ENCODE results near the gene BMX. TPM values are rescaled to one million over a fixed set of nuclear protein-coding genes. Genes with fewer than 3 reads are reported as not detected.

The BMX gene
- total and polyA plus RNA-seq, 9 of the 15 experiments (the other 6 are each of a cell fraction or from before 2014, with no cell fraction given) = 0.45 to 4.2 (median 1.8) TPM

DNA sequence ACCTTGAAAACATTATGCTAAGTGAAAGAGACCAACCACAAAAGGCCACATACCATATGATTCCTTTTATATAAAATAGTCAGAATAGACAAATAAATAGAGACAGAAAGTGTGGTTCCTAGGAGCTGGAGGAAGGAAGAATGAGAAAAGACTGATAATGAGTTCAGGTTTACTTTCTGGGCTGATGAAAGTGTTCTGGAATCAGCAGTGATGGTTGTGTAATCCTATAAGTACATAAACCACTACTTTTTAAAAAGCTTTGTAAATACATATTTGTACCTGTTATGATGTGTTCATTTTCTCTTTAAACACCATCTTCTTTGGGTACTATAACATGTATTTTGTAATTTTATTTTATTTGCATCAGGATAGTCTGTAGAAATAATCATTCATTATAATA is 28.1 kb upstream of the BMX start:
- Histone ChIP-seq H4K20me1 (replicated peaks; ENCODE audit: control insufficient read depth, insufficient read depth, low read length) (no peaks in the 10 kb centered on the region), H3K9me3 (replicated peaks; ENCODE audit: control insufficient read depth, insufficient read depth, low read depth, low read length) (no peaks in the 10 kb centered on the region), H3K27me3 (ENCODE audit: control insufficient read depth in 2 of 2, insufficient read depth in 2 of 2, low read length in 2 of 2) (no peaks in the 10 kb centered on the region), H3K9ac (ENCODE audit: insufficient read depth in 1 of 2, low read depth in 2 of 2, low read length in 2 of 2) (no peak overlapping the region), H3K27ac (ENCODE audit: extremely low read depth, low read depth, low read length) (no peak overlapping the region), H3K4me1 (replicated peaks in 1 of 2; ENCODE audit: control insufficient read depth in 2 of 2, insufficient read depth in 2 of 2, low read length in 2 of 2) (peaks cover 0 to 4% of the 10 kb centered on the region in 2 experiments; a peak in 1 of 5 replicates), H2AFZ (ENCODE audit: low read depth, low read length) (no peak overlapping the region), H3K4me3 (no peak overlapping the region), H3K36me3 (ENCODE audit: control insufficient read depth, insufficient read depth, low read length) (no peaks in the 10 kb centered on the region), H3K9me1 (ENCODE audit: control insufficient read depth, insufficient read depth, low read length) (no peaks in the 10 kb centered on the region), H3K79me2 (ENCODE audit: control insufficient read depth, insufficient read depth, low read length) (no peaks in the 10 kb centered on the region), H3K4me2 (ENCODE audit: insufficient read depth, low read length) (no peak overlapping the region)
- TF ChIP-seq RBFOX2 (IDR thresholded peaks at IDR 0.05; ENCODE audit: low read depth, low read length) (no peak), MEF2A (IDR thresholded peaks at IDR 0.05; ENCODE audit: control insufficient read depth, low read depth, low read length) (no peak), GABPB1 (CRISPR knock-in tag; IDR thresholded peaks at IDR 0.05) (no peak), ZNF644 (tag; IDR thresholded peaks at IDR 0.05; ENCODE audit: low read depth) (no peak), PTBP1 (IDR thresholded peaks at IDR 0.05; ENCODE audit: low read depth, low read length) (no peak), HLTF (IDR thresholded peaks at IDR 0.05) (no peak), MCM2 (IDR thresholded peaks at IDR 0.05; ENCODE audit: low read depth) (no peak), ZNF583 (CRISPR knock-in tag; IDR thresholded peaks at IDR 0.05) (no peak), CC2D1A (IDR thresholded peaks at IDR 0.05) (no peak)
- TF ChIP-seq, protein P1, sequence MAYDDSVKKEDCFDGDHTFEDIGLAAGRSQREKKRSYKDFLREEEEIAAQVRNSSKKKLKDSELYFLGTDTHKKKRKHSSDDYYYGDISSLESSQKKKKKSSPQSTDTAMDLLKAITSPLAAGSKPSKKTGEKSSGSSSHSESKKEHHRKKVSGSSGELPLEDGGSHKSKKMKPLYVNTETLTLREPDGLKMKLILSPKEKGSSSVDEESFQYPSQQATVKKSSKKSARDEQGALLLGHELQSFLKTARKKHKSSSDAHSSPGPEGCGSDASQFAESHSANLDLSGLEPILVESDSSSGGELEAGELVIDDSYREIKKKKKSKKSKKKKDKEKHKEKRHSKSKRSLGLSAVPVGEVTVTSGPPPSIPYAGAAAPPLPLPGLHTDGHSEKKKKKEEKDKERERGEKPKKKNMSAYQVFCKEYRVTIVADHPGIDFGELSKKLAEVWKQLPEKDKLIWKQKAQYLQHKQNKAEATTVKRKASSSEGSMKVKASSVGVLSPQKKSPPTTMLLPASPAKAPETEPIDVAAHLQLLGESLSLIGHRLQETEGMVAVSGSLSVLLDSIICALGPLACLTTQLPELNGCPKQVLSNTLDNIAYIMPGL (CRISPR knock-in tag; IDR thresholded peaks at IDR 0.05) = no peak
- TF ChIP-seq, protein P2, sequence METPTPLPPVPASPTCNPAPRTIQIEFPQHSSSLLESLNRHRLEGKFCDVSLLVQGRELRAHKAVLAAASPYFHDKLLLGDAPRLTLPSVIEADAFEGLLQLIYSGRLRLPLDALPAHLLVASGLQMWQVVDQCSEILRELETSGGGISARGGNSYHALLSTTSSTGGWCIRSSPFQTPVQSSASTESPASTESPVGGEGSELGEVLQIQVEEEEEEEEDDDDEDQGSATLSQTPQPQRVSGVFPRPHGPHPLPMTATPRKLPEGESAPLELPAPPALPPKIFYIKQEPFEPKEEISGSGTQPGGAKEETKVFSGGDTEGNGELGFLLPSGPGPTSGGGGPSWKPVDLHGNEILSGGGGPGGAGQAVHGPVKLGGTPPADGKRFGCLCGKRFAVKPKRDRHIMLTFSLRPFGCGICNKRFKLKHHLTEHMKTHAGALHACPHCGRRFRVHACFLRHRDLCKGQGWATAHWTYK (CRISPR knock-in tag; IDR thresholded peaks at IDR 0.05) = no peak
- TF ChIP-seq, protein P3, sequence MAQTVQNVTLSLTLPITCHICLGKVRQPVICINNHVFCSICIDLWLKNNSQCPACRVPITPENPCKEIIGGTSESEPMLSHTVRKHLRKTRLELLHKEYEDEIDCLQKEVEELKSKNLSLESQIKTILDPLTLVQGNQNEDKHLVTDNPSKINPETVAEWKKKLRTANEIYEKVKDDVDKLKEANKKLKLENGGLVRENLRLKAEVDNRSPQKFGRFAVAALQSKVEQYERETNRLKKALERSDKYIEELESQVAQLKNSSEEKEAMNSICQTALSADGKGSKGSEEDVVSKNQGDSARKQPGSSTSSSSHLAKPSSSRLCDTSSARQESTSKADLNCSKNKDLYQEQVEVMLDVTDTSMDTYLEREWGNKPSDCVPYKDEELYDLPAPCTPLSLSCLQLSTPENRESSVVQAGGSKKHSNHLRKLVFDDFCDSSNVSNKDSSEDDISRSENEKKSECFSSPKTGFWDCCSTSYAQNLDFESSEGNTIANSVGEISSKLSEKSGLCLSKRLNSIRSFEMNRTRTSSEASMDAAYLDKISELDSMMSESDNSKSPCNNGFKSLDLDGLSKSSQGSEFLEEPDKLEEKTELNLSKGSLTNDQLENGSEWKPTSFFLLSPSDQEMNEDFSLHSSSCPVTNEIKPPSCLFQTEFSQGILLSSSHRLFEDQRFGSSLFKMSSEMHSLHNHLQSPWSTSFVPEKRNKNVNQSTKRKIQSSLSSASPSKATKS (CRISPR knock-in tag; IDR thresholded peaks at IDR 0.05) = no peak
- ATAC-seq (no peak), DNase-seq (ENCODE audit: extremely low read depth in 1 of 4, low spot score in 3 of 4) (no peak), FAIRE-seq (no peak)
- BruUV-seq (replicated peaks) = no TSS peak
- intact Hi-C loops (cut with micrococcal nuclease) = loop anchor here (5.0 kb wide), 1 partner anchor 175 kb away; no protein-coding TSS in a partner anchor
- CTCF ChIA-PET (ENCODE audit: low intra/inter-chr PET ratio) = interaction anchor here (4.3 kb wide), 1 partner anchor 92 kb away, joined by 36 read pairs; no protein-coding TSS in a partner anchor
- in situ Hi-C loops (cut with MboI) = loop anchor here (5.0 to 25.0 kb wide), 3 partner anchors 95 to 192 kb away; partner anchors contain the start of genes CLTRN and PIGA
- POLR2A ChIA-PET = no interaction called here
